ENCODE measurements around the gene RELL1.
A peak's percentile ranks its signal among the peaks of the same experiment; 100 is the strongest.

The RELL1 gene

DNA sequence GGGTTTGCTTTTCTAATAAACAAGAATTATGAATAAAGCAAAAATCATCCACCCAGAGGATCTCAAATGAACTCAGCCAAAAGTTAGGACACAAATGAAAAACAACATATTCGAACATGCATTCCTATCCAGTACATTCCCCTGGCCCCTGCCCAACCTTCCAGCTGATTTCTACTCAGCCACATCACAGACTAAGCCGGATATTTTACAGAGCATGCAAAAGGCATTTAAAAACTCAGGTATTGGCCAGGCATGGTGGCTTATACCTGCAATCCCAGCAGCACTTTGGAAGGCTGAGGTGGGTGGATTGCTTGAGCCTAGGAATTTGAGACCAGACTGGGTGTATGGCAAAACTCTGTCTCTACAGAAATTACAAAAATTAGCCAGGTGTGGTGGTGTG, 54.6 kb downstream of the RELL1 start:
- DNase-seq = no peak

DNA sequence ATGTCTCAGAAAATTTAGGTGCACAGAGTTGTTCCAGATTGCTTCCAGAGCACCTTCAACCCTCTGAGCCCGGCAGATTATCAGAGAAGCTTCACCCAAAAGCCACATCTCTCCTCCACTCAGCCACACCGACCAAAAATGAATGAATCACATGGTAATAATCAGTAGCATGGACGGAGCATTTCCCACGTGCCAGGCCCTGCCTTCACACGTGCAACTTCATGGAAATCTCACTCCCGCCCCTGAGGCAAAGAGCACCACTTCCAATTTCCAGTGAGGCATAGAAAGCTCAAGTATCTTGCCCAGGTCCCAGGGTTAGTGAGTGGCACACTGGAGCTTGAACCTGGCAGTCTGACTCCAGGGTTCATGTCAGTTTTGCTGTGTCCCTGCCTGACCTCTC, 56.5 kb downstream of the RELL1 start:
- DNase-seq = no peak

DNA sequence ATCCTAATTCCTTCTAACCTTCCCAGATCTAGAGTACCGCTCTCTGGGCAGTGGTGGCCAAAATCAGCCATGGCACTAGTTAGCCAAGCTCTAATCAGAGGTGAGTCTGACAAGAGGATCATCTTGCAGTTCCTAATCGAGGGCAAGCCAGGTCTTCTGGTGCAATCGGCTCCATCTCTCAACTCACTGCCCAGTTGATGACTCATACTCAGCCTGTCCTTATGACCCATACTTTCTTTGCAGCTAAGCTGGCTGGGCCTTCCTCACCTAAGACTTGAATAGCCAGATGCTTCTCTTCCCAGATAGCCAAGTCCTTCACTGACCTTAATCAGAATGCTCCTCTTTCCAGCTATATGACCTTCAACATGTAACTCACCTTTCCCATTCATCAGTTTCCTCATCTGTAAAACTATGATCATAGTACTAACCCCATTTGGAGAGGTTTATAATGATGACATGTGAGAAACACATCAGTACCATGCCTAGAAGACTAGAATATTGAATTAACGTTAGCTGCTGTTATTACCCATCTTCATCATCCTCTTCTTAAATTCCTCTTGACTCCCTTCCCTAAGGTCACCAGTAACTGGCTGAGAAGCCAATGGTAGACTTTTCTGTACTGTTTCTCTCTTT, 57.1 kb downstream of the RELL1 start:
- DNase-seq = no peak

DNA sequence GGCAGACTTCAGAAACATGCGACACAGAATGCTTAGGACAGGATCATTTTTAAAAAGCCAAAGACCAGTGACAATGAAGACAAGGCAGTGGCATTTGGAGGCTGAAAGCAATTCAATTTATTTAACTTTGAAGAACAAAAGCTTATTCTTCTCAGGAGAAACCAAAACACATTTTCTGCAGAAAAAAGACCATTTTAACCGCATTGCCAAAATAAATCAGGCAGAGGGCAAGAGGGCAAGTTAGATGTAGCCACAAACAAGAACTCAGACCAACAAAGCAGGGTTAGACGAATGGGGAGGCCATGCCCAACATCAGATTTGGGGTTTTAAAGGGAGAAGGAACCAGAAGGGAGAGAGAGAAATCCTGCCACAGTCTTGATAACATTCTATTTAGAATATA, 58.9 kb downstream of the RELL1 start:
- DNase-seq = no peak

DNA sequence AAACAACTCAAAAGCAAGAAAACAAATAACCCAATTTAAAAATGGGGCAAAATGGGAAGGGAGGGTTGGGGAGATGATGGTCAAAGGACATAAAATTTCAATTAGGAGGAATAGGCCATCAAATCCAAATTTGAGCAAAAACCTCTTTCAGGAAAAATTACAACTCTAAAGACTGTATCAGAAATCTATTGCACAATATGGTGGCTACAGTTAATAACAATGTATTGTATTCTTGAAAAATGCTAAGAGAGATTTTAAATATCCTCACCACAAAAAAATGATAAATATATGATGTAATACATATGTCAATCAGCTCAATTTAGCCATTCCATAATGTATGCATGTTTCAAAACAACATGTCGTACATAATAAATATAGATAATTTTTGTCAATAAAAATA, 60.7 kb downstream of the RELL1 start:
- DNase-seq = no peak

DNA sequence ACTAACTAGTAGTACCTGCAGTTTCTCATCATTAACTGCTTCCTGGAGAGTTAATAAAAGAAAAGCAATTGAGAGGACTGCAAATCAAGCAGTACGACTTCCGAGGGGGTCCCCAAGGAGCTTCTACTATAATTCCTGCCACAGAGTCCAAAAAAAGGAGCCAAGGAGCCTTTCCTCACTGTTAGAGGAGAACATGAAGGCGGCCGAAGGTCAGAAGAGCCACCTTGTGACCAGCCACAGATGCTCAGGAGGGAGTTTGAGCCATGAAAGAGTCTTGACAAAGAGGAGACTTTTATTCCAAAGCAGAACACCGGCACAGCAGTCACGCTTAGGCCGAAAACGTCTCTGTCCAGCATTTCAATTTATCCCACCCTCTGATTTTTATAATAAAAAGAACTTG, 62.2 kb downstream of the RELL1 start:
- DNase-seq = no peak

DNA sequence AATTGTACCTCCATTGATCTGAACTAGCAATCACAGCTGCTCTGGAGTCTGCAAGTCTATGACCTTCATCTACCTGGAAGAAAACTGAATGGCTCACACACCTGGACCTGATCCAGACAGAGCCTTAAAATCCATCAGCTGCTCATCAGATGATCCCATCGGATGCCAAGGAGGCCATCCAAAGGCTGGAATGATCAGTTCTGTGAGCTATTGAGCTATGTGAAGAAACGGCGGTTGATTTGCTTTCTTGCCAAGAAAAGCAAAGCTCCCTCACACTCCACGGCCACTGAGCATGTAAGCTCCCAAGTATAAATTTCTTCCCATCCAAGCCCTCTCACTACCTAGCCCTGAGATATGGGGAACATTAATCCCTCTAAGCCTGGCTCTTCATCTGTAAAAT, 63.1 kb downstream of the RELL1 start:
- DNase-seq = no peak

DNA sequence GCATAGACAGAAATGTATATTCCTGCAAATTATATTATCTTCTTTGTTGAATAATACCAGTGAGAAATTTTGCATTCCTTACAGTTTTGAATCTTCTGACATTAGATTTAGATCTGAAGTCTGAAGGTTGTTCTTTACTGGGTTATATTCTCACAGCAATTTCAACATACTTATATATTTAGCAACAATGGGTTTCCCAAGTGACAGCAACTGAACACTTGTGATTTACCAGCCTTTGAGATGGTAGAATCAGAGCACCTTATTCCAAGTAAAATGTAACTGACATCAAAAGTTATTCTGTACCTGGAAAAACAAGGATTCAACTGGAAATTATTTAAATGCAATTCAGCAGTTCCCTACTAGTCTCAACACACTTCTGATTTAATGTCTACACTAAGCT, 66.0 kb downstream of the RELL1 start:
- DNase-seq = no peak

DNA sequence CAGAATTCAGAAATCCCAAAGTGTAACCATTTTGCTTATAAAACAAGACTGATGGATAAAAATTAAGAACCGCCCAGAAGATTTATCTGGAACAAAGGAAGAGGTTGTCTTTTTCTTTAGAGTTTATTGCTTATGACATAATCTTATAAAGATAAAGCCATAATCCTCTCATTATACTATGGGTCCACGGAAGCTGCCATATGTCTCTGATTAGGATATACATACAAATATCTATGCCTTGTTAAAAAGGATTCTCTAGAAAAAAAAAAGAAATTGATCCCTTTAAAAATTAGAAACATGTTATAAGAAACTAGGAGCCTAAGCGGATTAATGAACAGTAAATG, 70.5 kb downstream of the RELL1 start:
- DNase-seq = no peak

DNA sequence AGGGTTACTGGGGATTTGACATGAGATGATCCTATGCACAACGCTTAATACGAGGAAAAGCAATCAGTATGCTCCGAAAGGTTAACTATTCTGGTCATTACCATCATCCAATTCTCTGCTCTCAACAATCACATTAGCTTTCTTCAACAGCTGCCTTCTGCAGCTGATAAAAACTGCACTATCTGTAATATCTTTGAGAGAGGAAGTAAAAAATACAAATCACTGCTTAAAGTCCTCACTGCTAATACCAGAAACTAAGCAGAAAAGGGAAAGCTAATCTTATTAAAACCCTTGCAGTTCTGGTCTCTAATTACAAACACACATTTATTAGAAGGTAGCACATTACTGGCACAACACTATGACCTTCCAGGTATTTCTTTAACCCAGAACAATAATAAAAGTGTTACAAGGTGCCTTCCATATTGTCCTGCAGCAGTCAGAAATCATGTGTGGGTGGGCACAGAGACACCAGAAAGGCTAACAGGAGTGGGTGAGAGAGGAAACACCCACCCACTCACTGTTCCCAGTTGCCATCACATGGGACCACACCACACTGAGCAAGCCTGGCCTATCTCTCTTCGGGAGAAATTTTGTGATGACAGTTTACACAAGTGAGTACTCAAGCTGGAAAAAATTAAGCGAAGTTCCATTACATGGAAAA, 71.0 kb downstream of the RELL1 start:
- DNase-seq = peak; percentile 37

DNA sequence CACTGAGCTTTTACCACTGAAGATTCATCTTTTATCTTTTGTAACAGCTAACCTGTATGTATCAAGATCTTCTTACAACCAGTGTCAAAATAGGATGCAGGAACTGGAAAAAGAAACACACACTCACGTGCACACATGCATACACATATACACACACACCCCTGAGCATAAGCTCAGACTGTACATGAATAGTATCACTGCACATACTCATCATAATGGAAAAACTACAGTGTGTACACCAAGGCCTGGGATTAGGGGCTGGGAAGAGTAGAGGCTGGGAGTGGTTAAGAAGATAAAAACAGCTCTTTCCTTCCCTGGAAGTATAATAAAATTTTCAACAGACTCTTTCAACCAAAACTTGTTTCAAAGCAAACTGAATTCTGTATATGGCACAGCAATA, 73.4 kb downstream of the RELL1 start:
- DNase-seq = no peak

DNA sequence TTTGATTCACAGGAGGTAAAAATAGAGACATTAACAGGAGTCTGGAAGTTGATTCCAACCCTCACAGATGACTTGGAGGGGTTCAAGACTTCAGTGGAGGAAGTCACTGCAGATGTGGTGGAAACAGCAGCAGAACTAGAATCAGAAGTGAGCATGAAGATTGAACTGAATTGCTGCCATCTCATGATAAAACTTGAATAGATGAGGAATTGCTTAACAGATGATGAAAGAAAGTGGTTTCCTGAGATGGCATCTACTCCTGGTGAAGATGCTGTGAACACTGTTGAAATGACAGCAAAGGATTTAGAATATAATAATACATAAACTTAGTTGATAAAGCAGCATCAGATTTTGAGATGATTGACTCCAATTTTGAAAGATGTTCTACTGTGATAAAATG, 76.5 kb downstream of the RELL1 start:
- no peak for DNase-seq

DNA sequence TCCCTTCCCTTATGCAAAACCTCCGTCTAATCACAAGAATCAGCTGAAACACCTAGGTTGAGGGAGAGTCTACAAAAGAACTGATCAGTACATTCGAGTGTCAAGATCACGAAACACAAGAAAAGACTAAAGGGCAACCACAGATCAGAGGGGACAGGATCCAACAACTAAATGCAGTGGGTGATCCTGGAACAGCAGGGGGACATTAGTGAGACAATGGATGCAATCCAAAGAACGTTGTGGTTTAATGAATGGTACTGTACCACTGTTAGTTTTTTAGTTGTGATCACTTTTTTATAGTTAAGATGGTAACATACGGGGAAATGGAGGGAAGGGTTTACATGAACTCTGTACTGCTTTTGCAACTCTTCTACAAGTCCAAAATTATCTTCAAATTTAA, 79.2 kb downstream of the RELL1 start:
- no peak for DNase-seq

DNA sequence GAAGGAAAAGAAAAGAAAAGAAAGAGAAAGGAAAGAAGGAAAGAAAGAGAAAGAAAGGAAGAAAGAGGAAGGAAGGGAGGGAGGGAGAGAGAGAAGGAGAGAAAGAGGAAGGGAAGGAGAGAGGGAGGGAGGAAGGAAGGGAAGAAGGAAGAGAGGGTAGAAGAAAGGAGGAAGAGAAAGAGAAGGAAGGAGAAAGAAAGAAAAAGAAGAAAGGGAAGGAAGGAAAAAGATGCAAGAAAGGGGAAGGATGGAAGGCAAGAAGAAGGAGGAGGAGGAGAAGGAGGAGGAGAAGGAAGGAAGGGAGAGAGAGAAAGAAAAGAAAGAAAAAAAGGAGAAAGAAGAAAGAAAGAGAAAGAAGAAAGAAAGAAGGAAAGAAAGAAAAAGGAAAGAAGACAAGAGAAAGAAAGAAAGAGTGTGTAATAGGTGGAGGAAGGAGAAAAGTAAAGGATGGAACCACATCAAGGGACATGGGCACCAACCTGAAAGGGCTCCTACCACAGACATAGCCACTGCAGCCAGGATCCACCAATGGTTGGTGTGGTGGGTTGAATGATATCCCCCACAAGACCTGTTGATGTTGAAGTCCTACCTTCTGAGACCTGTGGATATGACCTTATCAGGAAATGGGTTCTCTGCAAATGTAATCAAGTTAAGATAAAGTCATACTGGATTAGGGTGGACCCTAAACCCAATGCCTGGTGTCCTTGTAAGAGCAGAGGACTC, 80.2 kb downstream of the RELL1 start:
- DNase-seq = no peak

DNA sequence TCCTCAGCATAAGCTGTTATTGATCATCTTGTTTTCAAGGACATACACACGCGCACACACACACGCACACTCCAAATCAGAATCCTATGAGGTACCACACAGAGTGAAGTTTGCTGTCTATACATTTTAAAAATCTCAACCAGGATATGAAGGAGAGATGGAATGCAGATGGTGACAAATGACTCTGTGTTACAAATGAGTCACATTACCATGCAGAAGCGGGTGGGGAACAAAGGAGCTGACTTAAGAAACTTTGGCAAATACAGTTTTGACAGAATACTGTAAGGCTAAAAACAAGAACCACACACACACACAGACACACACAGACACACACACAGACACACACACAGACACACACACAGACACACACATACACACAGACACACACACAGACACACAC, 81.7 kb downstream of the RELL1 start:
- no peak for DNase-seq

DNA sequence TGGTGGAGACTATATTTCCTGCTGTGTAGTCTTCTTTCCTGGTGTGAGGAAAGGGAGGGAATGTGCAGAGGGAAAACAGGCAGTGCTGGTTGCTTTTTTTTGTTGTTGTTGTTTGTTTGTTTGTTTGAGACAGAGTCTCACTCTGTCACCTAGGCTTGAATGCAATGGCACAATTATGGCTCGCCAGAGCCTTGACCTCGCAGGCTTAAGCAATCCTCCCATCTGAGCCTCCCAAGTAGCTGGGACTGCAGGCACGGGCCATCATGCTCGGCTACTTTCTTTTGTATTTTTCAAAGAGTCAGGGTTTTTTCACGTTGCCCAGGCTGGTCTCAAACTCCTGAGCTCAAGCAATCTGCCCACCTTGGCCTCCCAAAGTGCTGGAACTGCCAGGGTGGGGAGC, 82.5 kb downstream of the RELL1 start:
- DNase-seq = no peak

DNA sequence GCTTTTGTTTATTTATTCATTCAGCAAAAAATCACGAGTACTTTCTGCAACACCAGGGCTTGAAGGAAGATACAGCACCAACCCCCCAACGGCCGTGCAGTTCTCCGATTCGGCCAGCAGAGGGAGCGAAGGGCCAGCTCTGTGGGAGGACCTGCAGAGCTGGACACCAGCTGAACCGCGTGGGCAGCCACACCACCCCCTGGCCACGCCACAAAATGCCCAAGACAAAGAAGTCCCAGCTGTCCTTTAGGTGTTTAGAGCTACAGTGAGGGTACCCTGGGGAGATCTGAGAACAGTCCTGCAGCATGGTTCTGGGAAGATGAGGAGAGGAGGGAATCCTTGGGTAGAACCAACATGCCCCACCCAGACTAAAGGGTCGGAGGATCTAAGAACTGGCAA, 83.1 kb downstream of the RELL1 start:
- DNase-seq = peak; percentile 89

DNA sequence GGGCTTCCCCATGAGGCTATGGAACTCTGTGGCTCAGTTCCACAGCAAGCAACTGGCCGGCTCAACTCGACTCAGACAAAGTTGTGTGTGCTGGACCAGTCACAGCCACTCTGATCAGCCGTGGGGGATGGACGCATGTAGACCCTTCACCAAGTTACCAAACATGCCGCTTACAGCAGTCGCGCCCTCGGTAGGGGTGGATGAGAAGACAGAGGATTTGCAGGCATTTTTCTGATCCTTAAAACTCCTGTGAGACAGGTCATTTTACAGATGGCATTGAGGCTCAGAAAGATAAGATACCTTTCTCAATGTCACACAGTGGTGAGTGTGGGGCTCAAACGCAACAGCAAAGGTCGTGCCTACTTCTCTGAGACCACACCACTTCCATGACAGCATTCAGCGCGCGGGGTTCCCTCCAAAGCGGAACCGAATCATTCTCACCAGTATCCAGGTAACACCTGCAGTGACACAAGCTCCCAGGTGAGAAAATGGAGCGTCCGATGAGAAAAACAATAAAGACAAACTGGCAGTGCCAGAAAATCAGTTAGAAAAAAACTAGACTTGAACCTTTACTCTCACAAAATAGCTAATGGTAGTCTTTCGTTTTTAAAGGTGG, 83.6 kb downstream of the RELL1 start:
- DNase-seq = no peak

DNA sequence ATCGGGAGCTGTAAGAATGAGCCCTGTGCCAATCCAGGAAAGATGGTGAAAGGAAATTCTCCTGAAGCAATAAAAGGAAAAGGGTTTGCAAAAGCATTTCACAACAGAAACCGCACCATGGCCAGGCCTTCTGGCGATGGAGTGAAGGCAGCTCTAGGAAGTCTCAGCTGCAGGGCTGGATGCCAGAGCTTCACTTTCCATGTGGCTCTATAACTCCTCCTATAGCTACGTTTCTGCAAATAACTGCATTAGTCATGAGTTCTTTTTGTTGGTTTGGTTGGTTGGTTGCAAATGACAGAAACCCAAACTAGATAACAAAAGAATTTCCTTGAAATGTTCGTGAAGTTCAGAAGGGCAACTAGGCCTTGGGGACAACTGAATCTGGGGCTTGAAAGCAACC, 84.6 kb downstream of the RELL1 start:
- DNase-seq = no peak

DNA sequence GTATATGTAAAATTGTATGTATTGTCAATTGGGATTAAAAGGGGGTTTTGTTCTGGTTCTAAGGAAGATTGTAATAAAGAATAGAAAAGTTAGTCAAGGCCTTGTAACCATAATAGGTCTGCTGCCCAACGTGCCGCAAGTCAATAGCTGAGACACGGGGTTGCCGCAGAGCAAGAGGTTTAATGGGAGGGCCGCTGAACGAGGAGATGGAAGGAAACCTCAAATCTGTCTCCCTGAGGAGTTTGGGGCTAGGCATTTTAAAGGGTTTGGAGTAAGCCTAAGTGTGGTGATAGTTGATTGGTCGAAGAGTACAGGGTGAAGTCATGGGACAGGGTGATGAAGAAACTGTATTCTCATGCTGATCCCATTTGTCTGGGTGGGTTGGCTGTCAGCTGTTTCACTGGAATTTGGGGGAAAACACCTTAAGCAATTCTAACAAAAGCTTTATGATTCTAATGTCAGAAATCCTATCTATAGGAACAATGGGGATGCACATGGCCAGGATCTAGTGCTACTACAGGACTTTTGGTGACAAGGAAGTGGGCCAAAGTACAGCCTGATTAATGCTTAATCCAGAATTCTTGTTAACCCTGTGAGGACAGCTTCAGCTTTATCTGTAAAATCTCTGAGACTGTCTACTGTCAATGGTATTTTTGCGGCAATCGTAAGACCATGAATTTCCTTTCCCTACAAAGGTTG, 86.9 kb downstream of the RELL1 start:
- DNase-seq = no peak

DNA sequence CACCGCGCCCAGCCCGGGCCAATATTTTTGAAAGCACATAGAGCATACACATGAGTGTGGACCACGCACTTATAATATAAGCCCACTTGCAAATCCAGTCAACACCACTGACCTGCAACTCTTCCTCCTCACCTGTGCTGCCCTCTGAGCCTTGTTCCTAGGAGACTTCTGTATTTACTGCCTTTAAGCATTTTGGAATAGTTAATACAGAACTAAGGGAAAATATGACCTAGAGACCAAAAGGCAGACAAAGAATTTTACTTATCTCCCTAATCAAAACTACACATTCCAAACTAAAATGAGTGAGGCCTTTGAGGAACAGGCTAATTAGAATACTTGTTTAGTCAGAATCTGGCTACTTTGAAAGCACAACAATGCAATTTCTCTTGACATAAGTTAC, 89.1 kb downstream of the RELL1 start:
- no peak for DNase-seq

DNA sequence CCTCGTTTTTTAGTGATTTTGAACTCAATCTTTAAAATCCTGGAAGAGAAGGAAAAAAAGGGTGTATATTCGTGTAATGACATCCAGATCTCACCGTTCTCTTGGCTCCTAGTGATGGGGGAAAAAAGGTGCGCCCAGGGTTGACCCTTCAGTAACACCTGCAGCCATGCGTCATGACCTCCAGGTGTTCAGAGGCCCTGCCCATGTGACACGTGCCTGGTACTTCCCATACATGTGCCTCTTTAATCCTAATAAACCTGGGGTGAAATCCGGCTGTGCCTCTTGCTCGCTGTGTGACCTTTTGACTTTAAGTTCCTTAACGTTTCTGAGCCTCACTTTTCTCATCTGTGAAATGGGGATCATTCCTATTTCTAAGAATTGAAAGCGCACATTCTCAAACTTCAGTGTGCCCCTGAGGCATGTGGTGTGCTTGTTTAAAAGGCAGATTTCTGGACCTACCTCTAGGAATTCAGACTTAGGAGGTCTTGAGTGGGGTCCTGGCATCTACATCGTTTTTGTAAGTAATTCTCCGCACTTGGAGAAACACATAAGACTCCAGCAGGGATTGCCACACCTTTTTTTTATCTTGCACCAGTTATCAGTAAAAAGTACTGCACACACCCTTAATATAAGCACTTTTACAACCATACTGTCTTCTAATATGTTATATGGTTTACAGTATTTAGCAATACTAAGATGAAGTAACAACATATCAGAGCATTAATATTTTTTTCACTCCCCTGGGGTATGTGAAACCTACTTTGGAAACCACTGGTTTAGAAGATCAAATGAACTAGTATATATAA, 90.1 kb downstream of the RELL1 start:
- DNase-seq = no peak

DNA sequence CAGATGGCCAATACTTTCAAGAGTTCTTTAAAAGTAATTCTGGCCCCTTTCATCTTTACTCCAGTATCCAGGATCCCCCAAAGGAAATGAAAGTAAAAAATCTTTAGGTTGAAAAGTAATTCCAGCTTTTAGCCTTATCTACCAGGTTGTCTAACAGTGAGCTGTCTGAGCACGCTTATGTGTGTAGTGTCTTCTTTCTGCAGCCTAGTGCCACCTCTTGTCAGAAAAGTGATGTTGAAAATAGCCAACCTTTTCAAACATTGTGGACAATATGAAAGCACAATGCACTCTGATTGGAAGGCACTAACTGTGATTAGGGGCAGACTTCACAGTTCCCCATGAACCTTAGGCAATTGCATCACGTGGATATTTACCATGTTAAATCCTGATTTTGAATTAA, 92.1 kb downstream of the RELL1 start:
- no peak for DNase-seq
